ENCODE results near the gene USH2A. TPM values are rescaled to one million over a fixed set of nuclear protein-coding genes. Genes with fewer than 3 reads are reported as not detected.
"Not testable (repeated sequence)": the region's sequence is repeated elsewhere in the genome, so short reads cannot be mapped to it uniquely, and the experiment has no call there.

Gene USH2A
- total RNA-seq, 2 experiments from 2014 or later = not detected

DNA sequence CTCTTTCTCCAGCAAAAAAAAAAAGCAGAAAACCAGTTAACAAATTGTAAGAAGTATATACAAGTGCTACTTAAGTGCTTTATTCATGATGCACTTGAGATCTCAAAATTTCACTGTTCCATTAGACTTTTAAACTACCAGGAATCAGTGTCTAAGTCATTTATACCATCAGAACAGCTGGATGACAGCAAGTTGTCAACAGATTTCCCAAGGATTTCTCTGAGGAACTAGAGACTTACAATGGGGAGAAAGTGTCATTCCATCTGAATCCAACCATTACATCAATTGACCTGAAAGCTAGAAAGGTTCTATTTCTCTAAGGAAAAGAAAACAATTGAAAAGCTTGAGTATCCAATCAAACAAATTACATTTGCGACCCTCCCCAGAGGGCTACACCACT, 43.8 kb downstream of the USH2A start:
- Mint-ChIP-seq H3K9me3 (peaks cover 4% of the 10 kb centered on the region), H3K4me1 (ENCODE audit: low read depth) (no peaks in the 10 kb centered on the region), H3K27me3 (no peaks in the 10 kb centered on the region), H3K27ac (no peak overlapping the region), H3K36me3 (no peaks in the 10 kb centered on the region), H3K4me3 (no peak overlapping the region)
- ChIA-PET CTCF (no interaction called here), POLR2A (no interaction called here)
- intact Hi-C loops (cut with micrococcal nuclease) = no loop called here
- no peak for DNase-seq

DNA sequence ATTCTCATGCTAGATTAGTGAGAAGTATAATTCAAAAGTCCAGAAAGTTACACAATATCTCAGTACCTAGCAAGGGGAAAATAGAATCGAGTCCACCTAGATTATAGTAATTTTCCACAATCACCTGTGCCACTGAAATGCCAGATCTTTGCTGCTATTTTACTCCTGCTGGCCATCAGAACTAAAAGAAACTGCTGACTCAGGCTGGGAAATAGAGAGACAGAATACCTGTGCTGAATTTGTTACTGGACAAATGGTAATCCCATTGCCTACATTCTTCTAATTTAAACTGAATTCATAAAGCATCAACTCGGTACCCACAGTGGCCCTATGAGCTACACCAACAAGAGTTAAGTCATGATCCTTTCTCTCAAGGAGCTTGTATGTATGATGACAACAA, 55.0 kb downstream of the USH2A start:
- Mint-ChIP-seq H3K4me3 (no peak overlapping the region), H3K4me1 (ENCODE audit: low read depth) (no peaks in the 10 kb centered on the region), H3K36me3 (no peaks in the 10 kb centered on the region), H3K27ac (no peak overlapping the region), H3K27me3 (no peaks in the 10 kb centered on the region), H3K9me3 (peaks cover 6% of the 10 kb centered on the region)
- ChIA-PET CTCF (no interaction called here), POLR2A (no interaction called here)
- intact Hi-C loops (cut with micrococcal nuclease) = no loop called here
- no peak for DNase-seq

DNA sequence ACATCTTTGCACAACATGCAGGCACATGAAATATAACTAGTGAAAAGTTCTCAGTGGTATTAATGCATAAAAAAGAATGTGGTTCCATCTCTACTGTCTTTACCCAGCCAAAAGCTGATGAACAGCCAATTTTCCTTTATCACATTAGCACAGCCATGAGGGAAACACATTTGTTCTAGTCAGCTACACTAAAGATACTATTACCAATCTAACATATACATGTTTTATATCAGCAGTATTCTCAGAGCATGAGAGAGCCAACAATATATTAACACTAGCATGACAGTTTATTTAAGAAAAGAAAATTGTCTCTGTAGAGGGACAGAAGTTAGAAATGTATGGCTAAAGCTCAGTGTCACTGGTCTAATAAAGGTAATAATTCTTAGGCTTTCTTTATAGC, 56.3 kb downstream of the USH2A start:
- CTCF ChIA-PET = no interaction called here
- intact Hi-C loops (cut with micrococcal nuclease) = no loop called here

DNA sequence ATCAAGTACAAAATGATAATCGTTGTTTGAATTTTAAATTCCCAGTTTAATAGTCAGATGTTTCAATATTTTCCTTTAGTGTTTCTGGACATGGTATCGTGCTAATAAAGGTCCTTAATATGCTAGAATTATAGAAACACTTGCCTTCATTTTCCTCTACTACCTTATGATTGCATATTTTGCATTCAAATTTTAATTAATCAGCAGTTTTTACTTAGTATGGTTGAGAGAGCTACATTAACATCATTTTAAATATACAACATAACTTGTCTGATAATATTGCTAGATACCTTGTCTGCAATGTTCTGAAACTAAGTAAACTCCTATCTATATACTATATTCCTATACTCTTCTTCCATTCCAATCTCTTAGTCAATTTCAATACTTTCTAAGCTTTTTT, 66.3 kb downstream of the USH2A start:
- POLR2A ChIA-PET = no interaction called here
- Mint-ChIP-seq H3K36me3 (no peaks in the 10 kb centered on the region), H3K27me3 (no peaks in the 10 kb centered on the region), H3K27ac (no peak overlapping the region), H3K9me3 (peaks cover 2% of the 10 kb centered on the region), H3K4me3 (no peak overlapping the region), H3K4me1 (ENCODE audit: low read depth) (no peaks in the 10 kb centered on the region)
- intact Hi-C loops (cut with micrococcal nuclease) = no loop called here
- CTCF ChIA-PET = no interaction called here
- DNase-seq = no peak

More for the DNA sequence above, 56.3 kb downstream of the USH2A start:
- Mint-ChIP-seq H3K4me1 (ENCODE audit: low read depth) (no peaks in the 10 kb centered on the region), H3K9me3 (peaks cover 6% of the 10 kb centered on the region), H3K27ac (no peak overlapping the region), H3K27me3 (no peaks in the 10 kb centered on the region), H3K4me3 (no peak overlapping the region), H3K36me3 (no peaks in the 10 kb centered on the region)
- DNase-seq = no peak
- POLR2A ChIA-PET = no interaction called here

DNA sequence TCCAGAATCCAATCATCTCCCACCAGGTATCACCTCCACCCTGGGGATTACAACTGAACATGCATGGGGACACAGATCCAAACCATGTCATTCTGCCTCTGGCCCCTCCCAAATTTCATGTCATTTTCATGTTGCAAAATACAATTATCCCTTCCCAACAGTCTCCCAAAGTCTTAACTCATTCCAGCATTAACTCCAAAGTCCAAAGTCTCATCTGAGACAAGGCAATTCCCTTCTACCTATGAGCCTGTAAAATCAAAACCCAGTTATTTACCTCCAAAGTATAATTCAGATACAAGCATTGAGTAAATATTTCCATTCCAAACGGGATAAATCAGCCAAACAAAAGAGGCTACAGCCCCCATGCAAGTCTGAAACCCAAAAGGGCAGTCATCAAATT, 73.1 kb downstream of the USH2A start:
- Mint-ChIP-seq H3K9me3 (peaks cover 6% of the 10 kb centered on the region), H3K27me3 (no peaks in the 10 kb centered on the region), H3K4me3 (no peak overlapping the region), H3K27ac (no peak overlapping the region), H3K36me3 (no peaks in the 10 kb centered on the region), H3K4me1 (ENCODE audit: low read depth) (no peaks in the 10 kb centered on the region)
- ChIA-PET POLR2A (no interaction called here), CTCF (no interaction called here)
- no peak for DNase-seq
- intact Hi-C loops (cut with micrococcal nuclease) = no loop called here

DNA sequence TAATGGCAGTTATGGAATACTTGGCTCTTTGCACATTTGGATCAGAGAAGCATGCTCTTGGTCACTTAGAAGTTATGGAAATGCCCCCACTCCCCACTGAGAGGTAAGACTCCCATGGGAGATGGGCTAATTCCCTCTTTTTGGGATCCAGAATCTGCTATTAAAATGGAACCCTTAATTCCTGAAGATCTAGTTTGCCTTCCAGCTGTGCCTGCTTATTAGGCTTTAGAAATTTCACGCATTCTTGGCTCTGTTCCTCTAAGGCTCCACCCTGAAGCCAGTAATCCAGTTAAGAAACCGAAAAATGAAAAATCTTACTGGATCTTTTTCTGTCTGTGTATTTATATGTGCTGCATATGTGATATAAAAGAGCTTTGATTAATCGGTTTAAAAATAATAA, 76.7 kb downstream of the USH2A start:
- no peaks in the 10 kb centered on the region for H3K27me3 Mint-ChIP-seq
- intact Hi-C loops (cut with micrococcal nuclease) = no loop called here
- H3K4me1 Mint-ChIP-seq (ENCODE audit: low read depth) = no peaks in the 10 kb centered on the region
- no peak overlapping the region for H3K4me3 Mint-ChIP-seq
- H3K9me3 Mint-ChIP-seq = peaks cover 12% of the 10 kb centered on the region
- no peak for DNase-seq
- ChIA-PET CTCF (no interaction called here), POLR2A (no interaction called here)
- no peak overlapping the region for H3K27ac Mint-ChIP-seq
- no peaks in the 10 kb centered on the region for H3K36me3 Mint-ChIP-seq

DNA sequence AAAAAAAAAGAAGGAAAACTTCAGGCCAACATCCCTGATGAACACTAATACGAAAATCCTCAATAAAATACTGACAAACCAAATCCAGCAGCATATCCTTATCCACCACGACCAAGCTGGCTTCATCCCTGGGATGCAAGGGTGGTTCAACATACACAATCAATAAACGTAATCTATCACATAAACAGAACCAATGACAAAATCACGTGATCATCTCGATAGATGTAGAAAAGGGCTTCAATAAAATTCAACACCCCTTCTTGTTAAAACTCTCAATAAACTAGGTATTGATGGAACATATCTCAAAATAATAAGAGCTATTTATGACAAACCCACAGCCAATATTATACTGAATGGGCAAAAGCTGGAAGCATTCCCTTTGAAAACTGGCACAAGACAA, 82.7 kb downstream of the USH2A start:
- CTCF ChIA-PET; H3K27me3 Mint-ChIP-seq; H3K4me3 Mint-ChIP-seq; H3K4me1 Mint-ChIP-seq (ENCODE audit: low read depth); intact Hi-C loops (cut with micrococcal nuclease); POLR2A ChIA-PET; H3K36me3 Mint-ChIP-seq; DNase-seq; H3K27ac Mint-ChIP-seq: not testable (repeated sequence)
- peaks cover 25% of the 10 kb centered on the region for H3K9me3 Mint-ChIP-seq

DNA sequence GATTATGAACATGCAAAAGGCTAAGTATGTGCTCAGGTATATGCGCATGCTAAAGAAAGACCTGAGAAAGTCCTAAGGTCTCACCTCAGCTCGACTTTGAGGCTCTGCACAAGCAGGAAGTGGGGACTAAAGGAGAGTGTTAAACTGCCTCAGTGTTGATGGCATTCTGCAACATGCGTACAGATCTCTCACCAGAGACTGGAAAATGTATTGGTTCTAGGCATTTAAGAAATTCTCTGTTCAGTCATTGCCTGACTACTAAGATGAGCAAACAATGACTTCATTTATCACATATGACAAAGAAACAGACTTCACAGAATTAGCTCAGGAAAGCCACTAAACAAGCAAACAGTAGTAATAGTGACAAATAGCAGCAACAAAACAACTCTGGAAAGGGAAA, 90.8 kb downstream of the USH2A start:
- peaks cover 15% of the 10 kb centered on the region for H3K9me3 Mint-ChIP-seq
- POLR2A ChIA-PET = no interaction called here
- no peak for DNase-seq
- H3K4me1 Mint-ChIP-seq (ENCODE audit: low read depth) = no peaks in the 10 kb centered on the region
- H3K27me3 Mint-ChIP-seq = no peaks in the 10 kb centered on the region
- no peak overlapping the region for H3K4me3 Mint-ChIP-seq
- no peak overlapping the region for H3K27ac Mint-ChIP-seq
- intact Hi-C loops (cut with micrococcal nuclease) = no loop called here
- H3K36me3 Mint-ChIP-seq = no peaks in the 10 kb centered on the region
- CTCF ChIA-PET = no interaction called here

DNA sequence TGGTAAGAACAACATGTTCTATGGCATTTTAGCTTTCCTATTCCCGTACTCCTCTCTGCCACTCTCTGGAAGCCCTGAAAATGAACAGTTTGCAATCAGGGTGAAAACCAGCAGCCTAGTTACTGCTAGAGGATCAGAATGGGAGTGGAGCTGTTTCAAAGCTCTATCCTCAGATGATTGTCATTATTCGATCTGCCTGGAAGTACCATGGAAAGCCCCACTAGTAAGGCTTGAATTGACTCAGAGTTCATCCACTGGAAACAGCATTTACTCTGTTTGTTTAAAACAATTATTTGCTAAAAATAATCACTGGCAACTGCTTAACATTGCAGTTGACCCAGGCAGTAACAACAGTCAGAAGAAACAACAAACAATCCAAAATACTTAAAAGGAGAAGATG, 91.2 kb downstream of the USH2A start:
- H3K36me3 Mint-ChIP-seq = no peaks in the 10 kb centered on the region
- intact Hi-C loops (cut with micrococcal nuclease) = no loop called here
- no peaks in the 10 kb centered on the region for H3K27me3 Mint-ChIP-seq
- CTCF ChIA-PET = no interaction called here
- H3K4me3 Mint-ChIP-seq = no peak overlapping the region
- peaks cover 15% of the 10 kb centered on the region for H3K9me3 Mint-ChIP-seq
- DNase-seq = no peak
- H3K4me1 Mint-ChIP-seq (ENCODE audit: low read depth) = no peaks in the 10 kb centered on the region
- no peak overlapping the region for H3K27ac Mint-ChIP-seq
- POLR2A ChIA-PET = no interaction called here

DNA sequence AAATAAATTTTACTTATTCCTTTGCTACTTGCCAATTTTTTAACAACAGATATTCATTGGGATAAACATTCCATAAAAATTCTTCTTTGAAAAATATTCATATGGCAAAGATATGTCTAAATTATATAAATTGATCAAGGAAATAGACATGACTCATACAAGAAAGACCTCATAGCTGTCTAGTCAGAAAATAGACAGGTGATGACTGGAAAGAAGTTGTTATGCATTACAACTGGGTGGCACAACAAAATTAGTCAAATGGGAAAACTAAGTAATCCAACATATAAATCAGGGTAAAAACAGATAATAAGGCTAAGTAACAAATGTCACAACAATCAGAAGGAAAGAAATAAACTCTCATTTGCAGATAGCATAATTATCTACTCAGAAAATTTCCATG, 92.0 kb downstream of the USH2A start:
- DNase-seq = no peak
- intact Hi-C loops (cut with micrococcal nuclease) = no loop called here
- H3K27me3 Mint-ChIP-seq = no peaks in the 10 kb centered on the region
- no peak overlapping the region for H3K27ac Mint-ChIP-seq
- H3K4me3 Mint-ChIP-seq = no peak overlapping the region
- no peaks in the 10 kb centered on the region for H3K4me1 Mint-ChIP-seq (ENCODE audit: low read depth)
- ChIA-PET POLR2A (no interaction called here), CTCF (no interaction called here)
- no peaks in the 10 kb centered on the region for H3K36me3 Mint-ChIP-seq
- H3K9me3 Mint-ChIP-seq = peaks cover 15% of the 10 kb centered on the region

DNA sequence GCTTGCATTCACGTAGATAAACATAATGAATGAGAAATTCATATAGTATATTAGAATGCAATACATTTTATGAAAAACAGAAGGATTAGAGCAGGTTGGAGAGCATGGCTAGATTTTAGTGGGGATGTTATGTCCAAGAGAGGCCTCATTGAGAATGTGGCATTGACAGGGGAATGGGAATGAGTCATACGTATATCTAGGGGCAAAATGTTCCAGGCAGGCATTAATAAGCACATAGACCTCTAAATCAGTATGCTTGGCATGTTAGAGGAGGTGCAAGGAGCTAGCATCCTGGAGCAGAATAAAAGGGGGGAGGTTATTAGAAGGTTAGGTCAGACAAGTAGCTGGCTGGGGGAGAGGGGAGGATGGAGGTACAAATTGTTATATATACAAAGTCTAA, 93.0 kb downstream of the USH2A start:
- Mint-ChIP-seq H3K4me1 (ENCODE audit: low read depth) (no peaks in the 10 kb centered on the region), H3K27ac (no peak overlapping the region), H3K9me3 (peaks cover 17% of the 10 kb centered on the region), H3K4me3 (no peak overlapping the region), H3K27me3 (no peaks in the 10 kb centered on the region), H3K36me3 (no peaks in the 10 kb centered on the region)
- POLR2A ChIA-PET = no interaction called here
- intact Hi-C loops (cut with micrococcal nuclease) = no loop called here
- DNase-seq = no peak
- CTCF ChIA-PET = no interaction called here

DNA sequence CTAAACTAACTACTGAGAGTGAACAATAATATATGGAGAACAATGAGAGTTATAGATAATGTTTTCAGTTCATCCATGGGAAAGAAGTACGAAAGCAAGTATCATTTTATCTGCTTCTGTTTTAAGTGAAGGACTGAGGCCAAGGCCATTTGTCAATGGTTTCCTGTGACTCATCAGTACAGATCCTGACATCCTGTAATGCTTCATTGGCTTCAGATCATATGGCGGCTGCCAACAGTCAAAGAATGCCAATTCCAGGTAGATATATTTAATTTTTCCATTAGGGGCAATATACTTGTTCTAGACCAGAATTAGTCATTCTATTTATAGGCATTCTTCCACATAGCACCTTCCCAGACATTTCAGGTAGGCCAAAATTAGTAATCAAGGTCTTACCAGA, 97.3 kb downstream of the USH2A start:
- DNase-seq = no peak
- intact Hi-C loops (cut with micrococcal nuclease) = no loop called here
- no peak overlapping the region for H3K27ac Mint-ChIP-seq
- POLR2A ChIA-PET = no interaction called here
- H3K27me3 Mint-ChIP-seq = no peaks in the 10 kb centered on the region
- CTCF ChIA-PET = no interaction called here
- no peaks in the 10 kb centered on the region for H3K36me3 Mint-ChIP-seq
- H3K4me3 Mint-ChIP-seq = no peak overlapping the region
- H3K9me3 Mint-ChIP-seq = peaks cover 21% of the 10 kb centered on the region
- H3K4me1 Mint-ChIP-seq (ENCODE audit: low read depth) = no peaks in the 10 kb centered on the region

DNA sequence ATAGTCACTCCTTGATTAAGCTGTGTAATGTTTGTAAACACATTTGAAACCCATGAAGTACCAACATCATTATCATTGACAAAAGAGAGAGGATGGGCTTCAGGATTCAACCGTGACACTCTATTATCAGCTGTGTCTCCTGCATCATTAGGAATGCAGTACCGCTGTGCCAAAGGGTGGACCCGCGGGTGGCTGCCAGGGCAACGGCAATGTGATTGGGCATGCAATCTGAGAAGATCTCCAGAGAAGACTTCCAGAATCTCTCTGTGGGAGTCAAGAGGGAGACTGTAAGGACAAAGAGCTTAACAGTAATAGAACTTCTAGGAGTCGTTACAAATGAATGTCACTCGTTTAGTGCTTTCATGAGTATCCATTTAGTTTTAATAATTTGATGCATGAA, 97.9 kb downstream of the USH2A start:
- ChIA-PET CTCF (no interaction called here), POLR2A (no interaction called here)
- H3K27ac Mint-ChIP-seq = no peak overlapping the region
- H3K4me3 Mint-ChIP-seq = no peak overlapping the region
- H3K27me3 Mint-ChIP-seq = no peaks in the 10 kb centered on the region
- DNase-seq = no peak
- no peaks in the 10 kb centered on the region for H3K4me1 Mint-ChIP-seq (ENCODE audit: low read depth)
- no peaks in the 10 kb centered on the region for H3K36me3 Mint-ChIP-seq
- peaks cover 17% of the 10 kb centered on the region for H3K9me3 Mint-ChIP-seq
- intact Hi-C loops (cut with micrococcal nuclease) = no loop called here

DNA sequence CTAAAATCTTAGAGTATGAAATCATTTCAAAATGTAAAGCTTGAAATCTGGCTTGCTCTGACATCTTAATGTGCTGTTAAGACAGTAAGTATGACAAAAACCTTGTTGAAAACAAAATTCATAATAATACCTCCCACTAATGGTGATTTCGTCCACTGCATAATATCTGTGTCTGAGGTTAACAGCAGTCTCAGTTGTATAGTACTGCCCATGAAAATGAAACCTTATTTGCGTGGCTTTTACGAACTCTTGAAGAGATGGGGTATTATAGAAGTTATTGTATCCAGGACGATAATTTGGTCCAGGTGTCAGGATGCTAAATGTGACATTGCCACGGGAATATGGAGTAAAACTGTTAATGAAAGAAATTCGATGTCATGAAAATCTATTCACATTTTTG, 99.9 kb downstream of the USH2A start:
- intact Hi-C loops (cut with micrococcal nuclease) = no loop called here
- Mint-ChIP-seq H3K4me3 (no peak overlapping the region), H3K36me3 (no peaks in the 10 kb centered on the region), H3K4me1 (ENCODE audit: low read depth) (no peaks in the 10 kb centered on the region), H3K27ac (no peak overlapping the region), H3K27me3 (no peaks in the 10 kb centered on the region), H3K9me3 (peaks cover 15% of the 10 kb centered on the region)
- DNase-seq = no peak
- ChIA-PET CTCF (no interaction called here), POLR2A (no interaction called here)

Data from activated CD4-positive, alpha-beta memory T cell treated with anti-CD3 and anti-CD28 coated beads for 36 hours (primary cell).